Endothelial cell of umbilical vein (primary cell): ENCODE data around the gene OTULIN. TPM values are rescaled to one million over a fixed set of nuclear protein-coding genes. Genes with fewer than 3 reads are reported as not detected.
A peak's percentile ranks its signal among the peaks of the same experiment; 100 is the strongest.

Experiments
- BruUV-seq: library from RNA; stranded (reverse); fragments of 400-500 nt; replicated peaks from 2 replicates; lab custom pipeline; 2021; lab: Mats Ljungman, UMichigan
- CTCF ChIA-PET: fragments of 300-600, 350-600 bp; sonication (Branson Sonifier 250); formaldehyde crosslinking; loops from one replicate; lab custom pipeline; 2021; ENCODE audit warnings: antibody characterized with exemption, inconsistent platforms; lab: Charles Lee
- POLR2A ChIA-PET: fragments of 300-600, 350-600 bp; sonication (Branson Sonifier 250); formaldehyde crosslinking; loops from one replicate; lab custom pipeline; 2021; ENCODE audit warnings: antibody characterized with exemption, inconsistent platforms; lab: Charles Lee
- DNase-seq: peaks from one replicate; pipeline ENCODE4 v3.0.0-alpha.2; 2011; ENCODE audit warnings: low read depth, low spot score
- FAIRE-seq: peaks from 2 replicates; lab custom pipeline; 2011; peaks lifted over from hg19 to GRCh38; lab: Jason Lieb, UNC
- H2AFZ ChIP-seq: 2 replicates; pipeline ENCODE4 v1.6.0; 2012; ENCODE audit warnings: low read depth, low read length, control low read depth, inconsistent platforms
- H3K27ac ChIP-seq: 2 replicates; pipeline ENCODE4 v1.5.1; 2011; ENCODE audit warnings: low read depth, mild to moderate bottlenecking, control low read depth, low read length, moderate library complexity; ENCODE audit not compliant: insufficient read depth
- H3K27me3 ChIP-seq, 2 experiments: 2 replicates each; pipeline versions ENCODE4 v1.6.0 to v1.6.1; 2011; ENCODE audit warnings: low read length in 2 of 2, mixed read lengths in 1 of 2; ENCODE audit not compliant: control insufficient read depth in 2 of 2, insufficient read depth in 2 of 2
- H3K36me3 ChIP-seq, 2 experiments: 2 replicates in 1 of 2; 3 replicates in 1 of 2; pipeline ENCODE4 v1.5.1; 2011; ENCODE audit warnings: low read length in 2 of 2, mild to moderate bottlenecking in 1 of 2, moderate library complexity in 1 of 2; ENCODE audit not compliant: control insufficient read depth in 2 of 2, insufficient read depth in 2 of 2; ENCODE audit errors: extremely low read depth in 1 of 2
- H3K4me1 ChIP-seq: 3 replicates; pipeline ENCODE4 v1.5.1; 2011; ENCODE audit warnings: mild to moderate bottlenecking, low read length; ENCODE audit not compliant: control insufficient read depth, insufficient read depth; ENCODE audit errors: extremely low read depth
- H3K4me2 ChIP-seq: 2 replicates; pipeline ENCODE4 v1.6.1; 2011; ENCODE audit warnings: low read length, control low read depth, mixed read lengths; ENCODE audit not compliant: insufficient read depth
- H3K4me3 ChIP-seq, 3 experiments: fragments of 200-600 bp in 1 of 3; sonication (generic), shearing (Covaris generic) in 1 of 3; replicated peaks in 1 of 3; 2 replicates each; pipeline ENCODE4 v1.5.1; 2011 to 2016; ENCODE audit warnings: control low read depth in 3 of 3, low read length in 3 of 3, mild to moderate bottlenecking in 2 of 3, inconsistent platforms in 1 of 3, low read depth in 1 of 3, moderate library complexity in 1 of 3; ENCODE audit not compliant: insufficient read depth in 1 of 3
- H3K79me2 ChIP-seq: 2 replicates; pipeline ENCODE4 v1.6.0; 2012; ENCODE audit warnings: low read length, inconsistent platforms; ENCODE audit not compliant: control insufficient read depth, insufficient read depth
- H3K9ac ChIP-seq: replicated peaks from 2 replicates; pipeline ENCODE3; 2011; ENCODE audit warnings: low read length, control low read depth; ENCODE audit not compliant: insufficient read depth; ENCODE audit errors: extremely low read depth
- H3K9me1 ChIP-seq: replicated peaks from 3 replicates; pipeline ENCODE4 v1.6.0; 2011; ENCODE audit warnings: mild to moderate bottlenecking, low read length; ENCODE audit not compliant: control insufficient read depth, insufficient read depth; ENCODE audit errors: extremely low read depth
- H3K9me3 ChIP-seq: replicated peaks from 2 replicates; pipeline ENCODE4 v1.5.1; 2012; ENCODE audit warnings: low read length, inconsistent platforms; ENCODE audit not compliant: control insufficient read depth, insufficient read depth
- H4K20me1 ChIP-seq: replicated peaks from 2 replicates; pipeline ENCODE3; 2011; ENCODE audit warnings: mild to moderate bottlenecking, low read length; ENCODE audit not compliant: control insufficient read depth, insufficient read depth; ENCODE audit errors: extremely low read depth
- CTCF ChIP-seq, 2 donors: IDR thresholded peaks; 1 replicate in 1 of 2; 2 replicates in 1 of 2; pipeline ENCODE4 v1.5.1; 2011; ENCODE audit warnings: low read length in 2 of 2, mild to moderate bottlenecking in 2 of 2, moderate library complexity in 2 of 2, control low read depth in 1 of 2, inconsistent platforms in 1 of 2, low read depth in 1 of 2; ENCODE audit not compliant: insufficient read depth in 1 of 2; ENCODE audit errors: extremely low read depth in 1 of 2
- FOS ChIP-seq: IDR thresholded peaks from 2 replicates; pipeline ENCODE4 v1.6.1; 2011; ENCODE audit warnings: mild to moderate bottlenecking, low read length, moderate library complexity, borderline replicate concordance; ENCODE audit not compliant: insufficient read depth
- GATA2 ChIP-seq: IDR thresholded peaks from 2 replicates; pipeline ENCODE4 v1.7.0; 2011; ENCODE audit warnings: low read depth, mild to moderate bottlenecking, moderate library complexity, mixed read lengths, low read length; ENCODE audit not compliant: insufficient read length, insufficient read depth
- JUN ChIP-seq: IDR thresholded peaks from 2 replicates; pipeline ENCODE4 v1.6.1; 2011; ENCODE audit warnings: borderline replicate concordance, low read depth; ENCODE audit not compliant: insufficient read length, insufficient read depth
- MAX ChIP-seq: IDR thresholded peaks from 2 replicates; pipeline ENCODE4 v1.6.1; 2011; ENCODE audit not compliant: insufficient read depth, insufficient read length
- MYC ChIP-seq: IDR thresholded peaks from one replicate; pipeline ENCODE4 v1.6.1; 2011; ENCODE audit warnings: mild to moderate bottlenecking, low read depth, low read length
- dilution Hi-C: fragments of 300-500 bp; cut with MboI; formaldehyde crosslinking; loops from one replicate; pipeline ENCODE4 v1.15.0; 2019; ENCODE audit warnings: low sequenced_read_pairs; ENCODE audit not compliant: extremely low pct_ligation_motif_present
- intact Hi-C: fragments of 100-400 bp; cut with micrococcal nuclease; formaldehyde crosslinking; loops from one replicate; pipeline ENCODE4 v1.10.0; 2022
- polyA plus RNA-seq, 4 experiments: library from polyadenylated mRNA; depleted of rRNA in 3 of 4; stranded (reverse) in 3 of 4; unstranded in 1 of 4; fragments of >200 nt; gene quantifications; 2 replicates each; pipeline versions ENCODE4 v1.2.1 to v1.2.3, GENCODE V29; 2011 to 2012; ENCODE audit warnings: missing spikeins in 1 of 4
- total RNA-seq: library from RNA; stranded (reverse); gene quantifications from 2 replicates; pipeline ENCODE4 v1.2.3, GENCODE V29; 2021

OTULIN gene
- total and polyA plus RNA-seq, 2 donors (not counting 3 experiments of a cell fraction or from before 2014, with no cell fraction given) = 7.8 to 30.2 TPM

- Histone ChIP-seq H3K79me2 (no peaks in the 10 kb centered on the region), H3K27me3 (no peaks in the 10 kb centered on the region), H3K9ac (no peak overlapping the region), H4K20me1 (no peaks in the 10 kb centered on the region), H3K9me1 (no peaks in the 10 kb centered on the region), H3K4me3 (no peak overlapping the region), H2AFZ (no peak overlapping the region), H3K4me1 (no peaks in the 10 kb centered on the region), H3K36me3 (no peaks in the 10 kb centered on the region), H3K4me2 (no peak overlapping the region), H3K27ac (no peak overlapping the region), H3K9me3 (no peaks in the 10 kb centered on the region)
- CTCF ChIA-PET = interaction anchor here (0.8 to 10.2 kb wide), 6 partner anchors 13 to 294 kb away, joined by 3 to 168 read pairs (median 4); partner anchors contain the start of gene ANKH
- dilution Hi-C loops (no loop called here), intact Hi-C loops (no loop called here)
- TF ChIP-seq MAX = no peak
- TF ChIP-seq GATA2 = no peak
- TF ChIP-seq JUN = no peak
- TF ChIP-seq FOS = no peak
- no peak for TF ChIP-seq CTCF (IDR thresholded peaks at IDR 0.05; ENCODE audit: extremely low read depth in 1 of 2, insufficient read depth in 1 of 2, low read depth in 1 of 2, low read length in 2 of 2)
- TF ChIP-seq MYC = no peak
- FAIRE-seq = peak; percentile 64
- no TSS peak for BruUV-seq
- no peak for DNase-seq
- POLR2A ChIA-PET = no interaction called here
Observed at GRCh38 chr5:14720236-14720923, 55.9 kb downstream of the OTULIN start.
